ENCODE measurements around the gene ZNF813. TPM values are rescaled to one million over a fixed set of nuclear protein-coding genes. Genes with fewer than 3 reads are reported as not detected.

ZNF813 gene
- total RNA-seq, 1 experiment from 2014 or later = 3.5 TPM

GRCh38 chr19:53519446-53519845 lies 51.9 kb downstream of the ZNF813 start:
- no peak overlapping the region for H2AFZ ChIP-seq (ENCODE audit: low read length)
- H3K4me1 ChIP-seq (ENCODE audit: insufficient read depth, low read length) = peaks cover 5% of the 10 kb centered on the region; the same call in 1 of the 2 replicates
- H3K9ac ChIP-seq (ENCODE audit: low read length) = no peak overlapping the region
- H3K9me2 ChIP-seq (replicated peaks; ENCODE audit: low read length) = no peaks in the 10 kb centered on the region
- no peaks in the 10 kb centered on the region for H4K20me1 ChIP-seq (ENCODE audit: low read length)
- ChIA-PET CTCF (no interaction called here), POLR2A (ENCODE audit: unreplicated experiment) (no interaction called here)
- peaks cover 21% of the 10 kb centered on the region for H3K79me2 ChIP-seq (ENCODE audit: low read length)
- H3K36me3 ChIP-seq (ENCODE audit: low read depth, low read length) = peaks cover 9% of the 10 kb centered on the region
- no peak overlapping the region for H3K4me2 ChIP-seq (ENCODE audit: low read length)
- H3F3A ChIP-seq (ENCODE audit: low read length, unreplicated experiment) = no peaks in the 10 kb centered on the region
- no peaks in the 10 kb centered on the region for H3K27me3 ChIP-seq (ENCODE audit: low read length)
- DNase-seq (no peak), ATAC-seq (no peak)
- BruUV-seq (replicated peaks) = no TSS peak
- H3K27ac ChIP-seq (ENCODE audit: low read length) = no peak overlapping the region
- intact Hi-C loops (cut with micrococcal nuclease) = no loop called here
- H3K9me3 ChIP-seq (ENCODE audit: low read length) = no peaks in the 10 kb centered on the region
- TF ChIP-seq EZH2 (IDR thresholded peaks at IDR 0.05; ENCODE audit: low read length, unreplicated experiment) = no peak
- TF ChIP-seq, protein P1, sequence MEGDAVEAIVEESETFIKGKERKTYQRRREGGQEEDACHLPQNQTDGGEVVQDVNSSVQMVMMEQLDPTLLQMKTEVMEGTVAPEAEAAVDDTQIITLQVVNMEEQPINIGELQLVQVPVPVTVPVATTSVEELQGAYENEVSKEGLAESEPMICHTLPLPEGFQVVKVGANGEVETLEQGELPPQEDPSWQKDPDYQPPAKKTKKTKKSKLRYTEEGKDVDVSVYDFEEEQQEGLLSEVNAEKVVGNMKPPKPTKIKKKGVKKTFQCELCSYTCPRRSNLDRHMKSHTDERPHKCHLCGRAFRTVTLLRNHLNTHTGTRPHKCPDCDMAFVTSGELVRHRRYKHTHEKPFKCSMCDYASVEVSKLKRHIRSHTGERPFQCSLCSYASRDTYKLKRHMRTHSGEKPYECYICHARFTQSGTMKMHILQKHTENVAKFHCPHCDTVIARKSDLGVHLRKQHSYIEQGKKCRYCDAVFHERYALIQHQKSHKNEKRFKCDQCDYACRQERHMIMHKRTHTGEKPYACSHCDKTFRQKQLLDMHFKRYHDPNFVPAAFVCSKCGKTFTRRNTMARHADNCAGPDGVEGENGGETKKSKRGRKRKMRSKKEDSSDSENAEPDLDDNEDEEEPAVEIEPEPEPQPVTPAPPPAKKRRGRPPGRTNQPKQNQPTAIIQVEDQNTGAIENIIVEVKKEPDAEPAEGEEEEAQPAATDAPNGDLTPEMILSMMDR (conservative IDR thresholded peaks at IDR 0.05; ENCODE audit: low read depth, low read length) = no peak
- no peak for TF ChIP-seq EZH2phosphoT487 (IDR thresholded peaks at IDR 0.05; ENCODE audit: borderline replicate concordance, low read length)
- no peak overlapping the region for H3K4me3 ChIP-seq (ENCODE audit: low read length)

- CTCF ChIA-PET = no interaction called here
These were observed 52.6 kb downstream of the ZNF813 start for GRCh38 chr19:53520163-53520546.

More at GRCh38 chr19:53520163-53520546, 52.6 kb downstream of the ZNF813 start:
- Histone ChIP-seq H3K4me1 (ENCODE audit: insufficient read depth, low read length) (peaks cover 5% of the 10 kb centered on the region; the same call in 1 of the 2 replicates), H3K27me3 (ENCODE audit: low read length) (no peaks in the 10 kb centered on the region), H3K9ac (ENCODE audit: low read length) (no peak overlapping the region), H3K9me3 (ENCODE audit: low read length) (no peaks in the 10 kb centered on the region), H3K4me3 (ENCODE audit: low read length) (peak overlapping the region; percentile 91), H3K4me2 (ENCODE audit: low read length) (peak overlapping the region; percentile 93), H4K20me1 (ENCODE audit: low read length) (no peaks in the 10 kb centered on the region), H3K9me2 (replicated peaks; ENCODE audit: low read length) (no peaks in the 10 kb centered on the region), H3K27ac (ENCODE audit: low read length) (no peak overlapping the region), H3K36me3 (ENCODE audit: low read depth, low read length) (peaks cover 9% of the 10 kb centered on the region), H2AFZ (ENCODE audit: low read length) (peak overlapping the region; percentile 98), H3F3A (ENCODE audit: low read length, unreplicated experiment) (no peaks in the 10 kb centered on the region), H3K79me2 (ENCODE audit: low read length) (peaks cover 21% of the 10 kb centered on the region)
- intact Hi-C loops (cut with micrococcal nuclease) = loop anchor here (1.0 to 2.0 kb wide), 2 partner anchors 25 to 132 kb away; no protein-coding TSS in a partner anchor
- ATAC-seq (no peak), DNase-seq (no peak)
- BruUV-seq (replicated peaks) = TSS peak; percentile 89
- TF ChIP-seq EZH2phosphoT487 (IDR thresholded peaks at IDR 0.05; ENCODE audit: borderline replicate concordance, low read length) = no peak
- TF ChIP-seq EZH2 (IDR thresholded peaks at IDR 0.05; ENCODE audit: low read length, unreplicated experiment) = no peak
- TF ChIP-seq, protein P1 (conservative IDR thresholded peaks at IDR 0.05; ENCODE audit: low read depth, low read length) = no peak
- POLR2A ChIA-PET (ENCODE audit: unreplicated experiment) = interaction anchor here (0.6 kb wide), 1 partner anchor 348 kb away, joined by 5 read pairs; the partner anchor contains the start of gene MYADM

Measured in PC-3 (cell line).